Endodermal cell (in vitro differentiated cells): Measurements from ENCODE around the gene ANKEF1. TPM values are rescaled to one million over a fixed set of nuclear protein-coding genes. Genes with fewer than 3 reads are reported as not detected.
"Not testable (repeated sequence)": the region's sequence is repeated elsewhere in the genome, so short reads cannot be mapped to it uniquely, and the experiment has no call there.

Experiments used
- DNase-seq: peaks from one replicate; pipeline ENCODE4 v3.0.0-alpha.2; 2017
- H3K27ac ChIP-seq: 2 replicates; pipeline ENCODE4 v1.5.1; 2013; ENCODE audit warnings: mild to moderate bottlenecking, low read depth, low read length, moderate library complexity
- H3K27me3 ChIP-seq: 2 replicates; pipeline ENCODE4 v1.6.1; 2013; ENCODE audit warnings: mild to moderate bottlenecking, low read length, moderate library complexity; ENCODE audit not compliant: insufficient read depth, control insufficient read depth, poor library complexity, severe bottlenecking
- H3K36me3 ChIP-seq: 2 replicates; pipeline ENCODE4 v1.7.0; 2013; ENCODE audit warnings: mild to moderate bottlenecking, low read length, moderate library complexity; ENCODE audit not compliant: control insufficient read depth, insufficient read depth
- H3K4me1 ChIP-seq: one replicate; pipeline ENCODE4 v1.7.0; 2013; ENCODE audit warnings: low read length; ENCODE audit not compliant: control insufficient read depth, insufficient read depth
- H3K4me3 ChIP-seq: 2 replicates; pipeline ENCODE4 v1.5.1; 2013; ENCODE audit warnings: mild to moderate bottlenecking, low read length, moderate library complexity
- H3K9ac ChIP-seq: 2 replicates; pipeline ENCODE4 v1.6.1; 2013; ENCODE audit warnings: mild to moderate bottlenecking, low read length, moderate library complexity; ENCODE audit not compliant: poor library complexity, severe bottlenecking; ENCODE audit errors: extremely low read depth
- H3K9me3 ChIP-seq: 2 replicates; pipeline ENCODE4 v1.6.1; 2013; ENCODE audit warnings: mild to moderate bottlenecking, low read length, moderate library complexity; ENCODE audit not compliant: control insufficient read depth
- H3K27ac Mint-ChIP-seq: 2 replicates; pipeline ENCODE4 v1.8.0; 2020; ENCODE audit warnings: mixed read lengths
- H3K27me3 Mint-ChIP-seq: 2 replicates; pipeline ENCODE4 v1.8.0; 2021; ENCODE audit warnings: mild to moderate bottlenecking, mixed read lengths; ENCODE audit not compliant: insufficient read depth
- H3K36me3 Mint-ChIP-seq: 2 replicates; pipeline ENCODE4 v1.8.0; 2020; ENCODE audit warnings: low read depth, mixed read lengths
- H3K4me1 Mint-ChIP-seq: 2 replicates; pipeline ENCODE4 v1.8.0; 2020; ENCODE audit warnings: mixed read lengths
- H3K4me3 Mint-ChIP-seq: 2 replicates; pipeline ENCODE4 v1.8.0; 2020; ENCODE audit warnings: mild to moderate bottlenecking, moderate library complexity, mixed read lengths
- H3K9me3 Mint-ChIP-seq: 2 replicates; pipeline ENCODE4 v1.8.0; 2020; ENCODE audit warnings: mild to moderate bottlenecking, mixed read lengths
- CTCF ChIP-seq: fragments of 200-600 bp; sonication (generic); conservative IDR thresholded peaks from 2 replicates; pipeline ENCODE4 v1.5.0; 2021; ENCODE audit warnings: antibody characterized with exemption, mild to moderate bottlenecking
- WGBS, 2 experiments: methylation state at CpG; one replicate each; pipeline versions ENCODE4 v1.1.5 to v1.1.7; 2013; ENCODE audit warnings: missing lambda C conversion rate in 2 of 2, mixed read lengths in 1 of 2; ENCODE audit not compliant: insufficient coverage in 1 of 2, insufficient read length in 1 of 2; 5-methylcytosine and 5-hydroxymethylcytosine counted together
- total RNA-seq, 2 donors: library from RNA; stranded (reverse); fragmentation: NEBNext Ultra II Directional in 1 of 2; extraction: Animal tissue kit (Norgen Biotek cat#: 25700) in 1 of 2; gene quantifications; 2 replicates in 1 of 2; 3 replicates in 1 of 2; pipeline ENCODE4 v1.2.1, GENCODE V29; 2021

Gene ANKEF1
- total RNA-seq, 2 donors from 2014 or later, result 8.8 to 13.1 TPM

GRCh38 chr20:10033905-10034650 is 709 bp upstream of the ANKEF1 start:
- Mint-ChIP-seq H3K4me1 (peaks cover 3% of the 10 kb centered on the region), H3K27ac (no peak overlapping the region), H3K36me3 (peaks cover 7% of the 10 kb centered on the region), H3K9me3 (peaks cover 5% of the 10 kb centered on the region), H3K4me3 (no peak overlapping the region), H3K27me3 (peaks cover 10% of the 10 kb centered on the region)
- Histone ChIP-seq H3K36me3 (peaks cover 10% of the 10 kb centered on the region), H3K9me3 (no peaks in the 10 kb centered on the region), H3K9ac (no peak overlapping the region), H3K27me3 (no peaks in the 10 kb centered on the region), H3K27ac (no peak overlapping the region), H3K4me1 (no peaks in the 10 kb centered on the region), H3K4me3 (no peak overlapping the region)
- 95 to 100% methylated on average over 1 to 4 of the region's 5 CpGs for WGBS, 2 experiments
- TF ChIP-seq CTCF, result no peak
- no peak for DNase-seq

- 84 to 96% methylated on average over 5 to 8 of the region's 8 CpGs for WGBS, 2 experiments
- not testable (repeated sequence) for H3K4me3 Mint-ChIP-seq, H3K9me3 ChIP-seq
Observed at GRCh38 chr20:10036321-10036720, 1.5 kb downstream of the ANKEF1 start.

GRCh38 chr20:10040070-10040975 is 5.5 kb downstream of the ANKEF1 start:
- Histone ChIP-seq H3K9me3 (no peaks in the 10 kb centered on the region), H3K9ac (no peak overlapping the region), H3K27me3 (no peaks in the 10 kb centered on the region), H3K27ac (no peak overlapping the region), H3K4me1 (no peaks in the 10 kb centered on the region), H3K36me3 (peaks cover 15% of the 10 kb centered on the region), H3K4me3 (no peak overlapping the region)
- TF ChIP-seq CTCF, result no peak
- no peaks in the 10 kb centered on the region for H3K27me3 Mint-ChIP-seq
- H3K27ac Mint-ChIP-seq, result no peak overlapping the region
- peaks cover 3% of the 10 kb centered on the region for H3K4me1 Mint-ChIP-seq
- peaks cover 7% of the 10 kb centered on the region for H3K36me3 Mint-ChIP-seq
- no peak overlapping the region for H3K4me3 Mint-ChIP-seq
- WGBS, 2 experiments, result 89 to 97% methylated on average over 3 to 5 of the region's 5 CpGs
- H3K9me3 Mint-ChIP-seq, result no peaks in the 10 kb centered on the region
- no peak for DNase-seq

More at GRCh38 chr20:10036321-10036720, 1.5 kb downstream of the ANKEF1 start:
- H3K4me3 ChIP-seq, H3K4me1 Mint-ChIP-seq, H3K9ac ChIP-seq, H3K9me3 Mint-ChIP-seq, H3K4me1 ChIP-seq, H3K36me3 Mint-ChIP-seq, H3K27ac Mint-ChIP-seq, H3K27me3 ChIP-seq, DNase-seq, H3K27ac ChIP-seq: not testable (repeated sequence)
- H3K36me3 ChIP-seq, result peaks cover 15% of the 10 kb centered on the region
- H3K27me3 Mint-ChIP-seq, result peaks cover 10% of the 10 kb centered on the region
